HG02981 (cell line): ENCODE results near the gene UST.

Experiments used
- ATAC-seq: cut with Tn5 transposase; IDR thresholded peaks from one replicate; pipeline ENCODE4 v1.9.1; 2021; ENCODE audit warnings: mild to moderate bottlenecking, moderate library complexity; ENCODE audit not compliant: unreplicated experiment

Gene UST

GRCh38 chr6:148795563-148795962, 48.7 kb downstream of the UST start:
- ATAC-seq: no peak

- no peak for ATAC-seq
Measured at GRCh38 chr6:148799647-148800046, 52.8 kb downstream of the UST start.

GRCh38 chr6:148800536-148800935, 53.7 kb downstream of the UST start:
- ATAC-seq: no peak

- ATAC-seq: no peak
Measured at GRCh38 chr6:148803979-148804378, 57.1 kb downstream of the UST start.

GRCh38 chr6:148805777-148806176, 58.9 kb downstream of the UST start:
- no peak for ATAC-seq

DNA sequence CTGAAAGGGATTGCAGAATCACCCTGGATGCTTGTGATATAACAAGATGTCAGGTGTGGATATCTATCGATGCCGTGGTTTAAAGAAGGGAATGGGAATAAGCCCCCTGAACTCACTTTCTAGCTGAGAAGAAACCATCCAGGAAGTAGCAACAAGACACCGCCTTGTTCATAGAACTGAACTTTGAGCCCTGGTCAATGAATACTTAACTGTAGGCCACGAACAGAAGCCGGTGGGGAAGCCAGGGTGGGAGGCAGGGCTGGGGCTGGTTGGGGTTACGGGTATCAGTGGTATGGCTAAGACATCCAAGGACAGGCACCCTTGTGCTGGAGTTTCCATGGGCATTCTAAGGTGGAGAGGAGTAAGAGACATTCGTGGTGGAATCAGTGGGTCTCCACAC, 61.0 kb downstream of the UST start:
- ATAC-seq: no peak

- ATAC-seq: no peak
Measured at GRCh38 chr6:148808786-148809304, 62.0 kb downstream of the UST start.

DNA sequence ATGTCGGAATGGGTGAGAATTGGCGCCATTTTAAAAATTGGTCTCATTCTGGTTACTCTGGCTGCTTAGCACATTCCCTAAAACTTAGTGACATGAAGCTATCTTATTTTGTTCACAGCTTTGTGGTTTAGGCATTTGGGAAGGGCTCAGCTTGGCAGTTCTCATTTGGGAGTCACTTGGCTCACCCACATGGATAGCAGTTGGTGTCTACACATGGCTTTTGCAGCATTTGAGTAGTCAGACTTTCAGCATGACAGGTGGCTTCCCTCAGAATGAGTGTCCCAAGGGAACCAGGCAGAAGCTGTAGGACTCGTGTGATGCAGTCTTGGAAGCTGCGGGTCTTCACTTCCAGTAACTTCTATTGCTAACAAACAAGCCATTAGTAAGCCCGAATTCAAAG, 64.6 kb downstream of the UST start:
- no peak for ATAC-seq

DNA sequence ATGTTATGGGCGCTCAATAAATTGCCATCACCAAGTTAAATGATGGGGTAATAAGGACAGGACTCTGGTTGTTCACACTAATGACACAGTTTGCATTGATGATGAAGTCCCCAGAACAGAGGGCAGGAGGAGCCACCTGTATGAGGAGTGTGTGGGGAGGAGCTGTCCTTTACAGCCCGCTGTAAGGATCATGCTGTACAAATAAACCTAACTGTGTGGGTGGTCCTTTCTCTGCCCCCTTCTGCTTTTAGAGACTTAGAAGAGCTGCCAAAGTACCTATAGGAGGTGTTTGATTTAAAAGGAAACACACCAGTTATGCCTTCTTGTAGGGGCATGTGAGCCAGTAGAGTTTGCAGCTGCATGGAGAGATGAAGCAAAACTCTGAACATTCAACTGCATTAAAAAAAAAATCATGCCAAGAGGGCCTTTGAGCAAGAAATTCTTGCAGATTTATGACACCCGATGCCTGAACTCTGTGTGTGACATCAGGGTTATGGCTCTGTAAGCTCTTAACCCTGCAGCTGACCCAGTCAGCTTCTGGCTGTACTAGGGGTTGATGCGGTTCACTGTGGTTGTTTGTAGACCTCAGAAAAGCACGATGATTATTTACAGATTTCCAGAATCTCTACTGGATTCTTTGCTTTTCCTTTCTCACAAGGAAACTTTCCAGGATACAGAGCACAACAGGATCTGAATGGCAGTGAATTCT, 67.4 kb downstream of the UST start:
- ATAC-seq: no peak

DNA sequence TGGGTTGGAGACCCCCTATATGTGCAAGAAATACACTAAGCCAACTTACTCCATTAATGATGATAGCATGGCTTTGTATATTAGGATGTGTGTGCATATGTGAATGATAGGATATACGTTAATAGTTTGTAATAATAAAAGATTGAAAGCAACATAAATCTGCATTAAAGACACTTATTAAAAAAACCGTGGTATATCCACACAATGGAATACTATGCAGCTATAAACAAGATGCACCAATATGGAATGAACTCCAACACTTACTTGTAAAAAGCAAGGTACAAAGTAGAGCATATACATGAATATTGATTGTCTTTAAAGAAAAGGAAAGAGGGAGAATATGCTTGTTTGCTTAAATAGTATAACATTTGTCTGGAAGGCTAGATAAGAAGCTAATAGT, 68.0 kb downstream of the UST start:
- ATAC-seq: no peak

GRCh38 chr6:148816117-148816516, 69.3 kb downstream of the UST start:
- no peak for ATAC-seq

DNA sequence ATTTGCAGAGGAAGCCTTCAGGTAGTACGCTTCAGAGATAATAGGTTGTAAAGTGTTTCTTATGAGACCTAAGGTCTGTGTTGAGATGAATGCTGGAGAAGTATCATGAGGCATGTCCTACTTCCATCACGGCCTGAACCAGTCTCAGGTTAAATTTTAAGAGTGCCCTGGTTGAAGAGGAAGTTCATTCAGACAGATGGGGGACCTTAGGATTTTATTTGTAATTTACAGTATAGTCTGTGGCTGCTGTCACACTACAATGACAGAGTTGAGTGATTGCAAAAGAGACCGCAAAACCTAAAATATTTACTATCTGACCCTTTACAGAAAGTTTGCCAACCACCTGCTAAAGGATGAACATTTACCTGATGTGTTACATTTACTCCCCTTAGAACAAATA, 70.9 kb downstream of the UST start:
- ATAC-seq: no peak

DNA sequence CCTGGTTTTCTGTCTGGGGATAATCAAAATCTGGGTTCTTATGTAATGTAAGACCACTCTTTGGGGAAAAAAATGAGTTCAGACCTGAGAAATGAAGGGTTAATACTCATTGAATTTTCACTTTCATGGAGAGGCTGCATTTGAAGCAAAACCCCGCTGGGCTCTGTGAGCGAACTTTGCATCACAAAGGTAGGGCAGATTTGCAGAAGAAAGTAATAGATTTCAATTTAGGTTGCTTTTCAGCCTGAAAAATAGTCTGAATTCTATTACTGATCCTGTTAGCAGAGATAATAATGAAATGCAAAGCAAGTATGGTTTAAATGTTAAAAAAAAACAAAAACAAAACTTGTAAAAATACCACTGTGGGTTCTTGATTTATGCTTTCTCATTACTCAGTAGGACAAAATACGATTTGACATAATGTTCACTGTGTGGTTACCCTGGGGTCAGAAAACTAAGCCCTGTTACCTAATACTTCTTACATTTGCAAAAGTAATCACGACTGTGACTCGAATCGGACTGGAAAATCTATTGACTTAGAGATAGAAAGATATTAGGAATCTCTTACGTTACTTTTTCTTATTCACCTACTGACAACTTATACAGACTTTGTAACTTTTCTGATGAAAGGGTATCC, 72.2 kb downstream of the UST start:
- no peak for ATAC-seq

DNA sequence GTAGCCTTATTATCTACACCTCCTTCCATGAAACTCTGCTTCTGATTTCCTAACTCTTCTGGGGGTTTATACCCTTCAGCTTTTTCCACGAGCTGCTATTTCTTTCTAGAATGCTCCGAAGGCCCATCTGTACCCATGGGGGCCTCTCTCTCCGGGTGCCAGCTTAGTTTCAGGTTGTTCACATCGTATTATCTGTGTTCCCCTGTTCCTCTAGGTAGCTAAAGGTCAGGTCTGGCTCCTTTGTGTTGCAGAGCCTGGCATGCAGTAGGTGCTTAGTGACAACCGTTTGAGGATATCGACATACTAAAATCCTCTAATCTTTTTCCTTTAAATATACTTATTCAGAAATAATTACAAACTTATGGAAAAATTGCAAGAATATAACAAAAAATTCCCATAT, 73.0 kb downstream of the UST start:
- ATAC-seq: no peak

DNA sequence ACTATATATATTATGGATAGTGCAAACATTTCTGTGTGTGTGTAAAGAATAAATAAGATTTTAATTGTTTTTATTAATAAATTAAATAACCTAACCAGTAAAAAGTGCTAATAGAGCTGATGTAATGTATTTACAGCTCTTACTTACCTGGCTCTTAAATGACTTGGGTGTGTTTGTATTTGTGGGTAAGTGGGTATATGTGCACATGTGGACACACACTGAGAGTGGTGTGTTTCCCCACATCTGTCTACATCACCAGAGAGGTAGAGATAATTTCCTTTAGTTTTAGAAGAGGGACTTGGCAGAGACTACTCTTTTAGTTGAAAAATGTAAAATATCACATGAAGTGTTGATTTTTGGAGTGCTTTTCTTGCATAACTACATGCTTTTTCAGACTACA, 76.0 kb downstream of the UST start:
- ATAC-seq: no peak

- no peak for ATAC-seq
Measured at GRCh38 chr6:148824291-148824690, 77.5 kb downstream of the UST start.

- ATAC-seq: no peak
Measured at GRCh38 chr6:148824960-148825359, 78.1 kb downstream of the UST start.

DNA sequence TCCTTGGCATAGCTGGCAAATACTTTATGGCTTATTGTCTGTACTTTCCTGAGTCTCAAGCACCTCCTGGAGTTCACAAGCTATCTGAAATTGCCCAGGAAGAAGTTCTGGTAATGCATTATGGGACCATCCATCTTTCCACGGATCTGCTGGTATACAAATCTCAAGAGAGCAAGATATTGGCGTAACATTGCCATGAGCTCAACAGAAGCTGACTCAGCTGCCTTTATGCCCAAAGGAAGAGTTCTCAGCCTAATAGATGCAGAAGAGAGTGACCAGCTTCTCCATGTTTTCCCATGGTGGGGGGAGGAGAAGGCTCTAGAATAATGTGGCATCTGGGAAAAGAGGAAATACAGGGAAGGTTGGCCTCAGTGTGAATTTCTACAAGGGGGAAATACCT, 78.7 kb downstream of the UST start:
- ATAC-seq: no peak

DNA sequence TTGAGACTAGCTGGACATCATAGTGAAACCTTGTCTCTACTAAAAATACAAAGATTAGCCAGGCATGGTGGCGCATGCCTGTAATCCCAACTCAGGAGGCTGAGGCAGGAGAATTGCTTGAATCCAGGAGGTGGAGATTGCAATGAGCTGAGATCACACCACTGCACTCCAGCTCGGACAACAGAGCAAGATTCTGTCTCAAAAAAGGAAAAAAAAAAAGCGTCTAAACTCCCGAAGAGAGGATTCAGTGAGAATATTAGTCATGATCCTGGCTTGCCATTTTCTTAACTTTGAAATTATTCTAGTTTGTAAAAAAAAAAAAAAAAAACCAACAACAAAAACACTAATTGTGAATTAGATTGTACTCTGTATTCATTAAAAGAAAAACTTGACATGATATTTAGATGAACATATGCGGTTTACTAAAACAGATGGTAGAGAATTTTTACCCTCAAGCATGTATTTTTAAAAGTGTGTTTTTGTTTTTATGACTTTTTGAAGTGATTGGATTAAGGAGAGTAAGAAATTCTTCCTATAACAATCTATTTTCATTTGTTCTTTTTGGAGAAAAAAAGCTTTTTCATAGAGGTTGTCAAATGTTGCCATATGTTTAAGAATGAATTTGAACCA, 80.7 kb downstream of the UST start:
- no peak for ATAC-seq

- no peak for ATAC-seq
Measured at GRCh38 chr6:148828047-148828446, 81.2 kb downstream of the UST start.

DNA sequence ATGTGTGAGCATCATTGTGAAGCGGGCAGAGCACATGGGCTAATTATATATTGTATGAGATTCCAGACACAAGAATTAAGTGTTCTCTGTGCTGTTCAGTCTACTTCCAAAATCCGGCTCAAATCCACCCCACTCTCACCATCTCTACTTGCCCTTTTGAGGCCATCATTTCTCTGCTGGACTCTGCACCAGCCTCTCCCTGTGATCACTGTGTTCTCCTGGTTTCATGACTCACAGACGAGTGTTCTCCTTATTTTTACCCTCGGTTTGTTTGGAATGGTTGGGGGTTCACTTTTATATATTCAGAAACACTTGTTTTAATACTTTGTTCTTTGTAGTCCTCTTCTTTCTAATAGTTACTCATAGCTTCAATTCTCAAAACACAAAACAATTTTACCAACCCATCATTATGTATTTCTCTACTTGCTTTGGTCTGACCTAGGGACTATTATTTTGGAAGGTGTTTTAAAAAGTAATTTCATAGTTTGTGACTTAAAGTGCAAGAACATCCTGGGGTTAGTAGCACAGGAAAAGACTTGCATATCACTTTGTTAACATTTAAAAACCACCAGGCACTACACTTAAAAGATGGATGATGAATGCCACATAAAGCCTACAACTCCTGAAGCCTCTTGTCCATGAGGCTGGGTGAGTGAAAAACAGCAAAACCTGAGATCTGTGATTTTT, 82.7 kb downstream of the UST start:
- ATAC-seq: no peak

DNA sequence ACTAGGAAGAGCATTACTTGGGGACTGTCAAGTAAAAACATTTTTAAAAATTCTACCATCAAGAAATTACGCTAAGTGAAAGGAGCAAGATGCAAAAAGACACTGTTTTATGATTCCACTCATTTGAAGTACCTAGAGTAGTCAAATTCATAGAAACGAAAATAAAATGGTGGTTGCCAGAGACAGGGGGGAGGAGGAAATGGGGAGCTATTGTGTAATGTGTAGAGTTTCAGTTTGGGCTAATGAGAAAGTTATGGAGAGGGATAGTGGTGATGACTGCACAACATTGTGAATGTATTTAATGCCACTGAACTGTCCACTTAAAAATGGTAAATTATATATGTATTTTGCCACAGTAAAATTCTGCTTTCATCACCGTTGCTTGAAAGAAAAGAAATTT, 83.8 kb downstream of the UST start:
- ATAC-seq: no peak
